ENCODE data around the gene SLC24A3. TPM values are rescaled to one million over a fixed set of nuclear protein-coding genes. Genes with fewer than 3 reads are reported as not detected.
"Not testable (repeated sequence)": the region's sequence is repeated elsewhere in the genome, so short reads cannot be mapped to it uniquely, and the experiment has no call there.

Gene SLC24A3
- total and polyA plus RNA-seq, 5 experiments from 2014 or later, result not detected

- H3K9me3 Mint-ChIP-seq, H3K27me3 Mint-ChIP-seq, H3K4me1 Mint-ChIP-seq, POLR2A ChIA-PET, H3K27ac Mint-ChIP-seq, H3K4me3 Mint-ChIP-seq, ATAC-seq, H3K36me3 Mint-ChIP-seq, DNase-seq: not testable (repeated sequence)
Measured at GRCh38 chr20:19639471-19640045, 427.1 kb downstream of the SLC24A3 start.

DNA sequence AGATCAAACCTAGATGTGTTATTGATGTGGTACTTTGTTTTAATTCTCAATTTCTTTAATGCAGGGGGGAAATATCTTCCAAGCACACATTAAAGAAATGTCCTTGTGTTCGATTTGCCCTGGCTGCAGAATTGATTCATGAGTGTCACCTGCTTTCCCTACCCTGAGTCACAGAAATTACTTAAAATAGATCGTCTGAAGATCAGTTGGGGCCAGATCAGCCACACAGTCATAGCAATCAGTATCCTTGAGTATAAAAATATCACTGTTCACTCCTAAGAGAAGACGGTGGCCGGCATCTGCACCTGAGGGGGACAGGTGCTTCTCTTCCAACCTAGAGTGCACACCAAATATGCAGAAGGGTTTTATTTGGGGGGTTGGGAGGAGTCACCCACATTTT lies 430.4 kb downstream of the SLC24A3 start:
- ATAC-seq (no peak), DNase-seq (no peak)
- H3K27ac Mint-ChIP-seq, result no peak overlapping the region
- POLR2A ChIA-PET, result no interaction called here
- H3K9me3 Mint-ChIP-seq, result no peaks in the 10 kb centered on the region
- no peaks in the 10 kb centered on the region for H3K36me3 Mint-ChIP-seq
- no peaks in the 10 kb centered on the region for H3K4me1 Mint-ChIP-seq
- H3K4me3 Mint-ChIP-seq, result no peak overlapping the region
- peaks cover 0 to 6% (median 2%) of the 10 kb centered on the region in 5 donors for H3K27me3 Mint-ChIP-seq

- POLR2A ChIA-PET, result no interaction called here
- H3K36me3 Mint-ChIP-seq, result no peaks in the 10 kb centered on the region
- peaks cover 0 to 6% (median 2%) of the 10 kb centered on the region in 5 donors for H3K27me3 Mint-ChIP-seq
- H3K4me1 Mint-ChIP-seq, result no peaks in the 10 kb centered on the region
- no peaks in the 10 kb centered on the region for H3K9me3 Mint-ChIP-seq
- H3K27ac Mint-ChIP-seq, result no peak overlapping the region
- H3K4me3 Mint-ChIP-seq, result no peak overlapping the region
- ATAC-seq, result no peak
- no peak for DNase-seq
Measured at GRCh38 chr20:19644085-19644484, 431.6 kb downstream of the SLC24A3 start.

DNA sequence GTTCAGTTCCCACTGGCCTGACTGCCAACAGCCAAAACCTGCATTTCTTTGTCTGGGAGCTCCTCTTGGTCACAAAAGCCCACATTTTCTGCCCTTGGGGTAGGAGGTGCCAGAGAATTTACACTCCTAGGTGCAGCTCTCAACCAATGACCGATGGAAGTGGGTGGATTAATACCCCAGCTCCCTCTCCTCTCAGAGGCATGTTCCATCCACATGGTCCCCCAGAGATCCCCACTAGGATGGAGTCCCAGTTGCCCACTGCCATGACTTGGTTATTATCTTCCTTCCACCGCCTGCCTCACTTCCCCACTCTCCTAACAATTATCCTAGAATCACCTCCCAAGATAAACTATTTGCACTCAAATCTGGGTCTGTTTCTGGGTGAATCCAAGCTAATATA lies 434.5 kb downstream of the SLC24A3 start:
- Mint-ChIP-seq H3K9me3 (peaks cover 0 to 6% (median 0%) of the 10 kb centered on the region in 9 donors), H3K4me3 (no peak overlapping the region), H3K4me1 (no peaks in the 10 kb centered on the region), H3K27ac (no peak overlapping the region), H3K27me3 (peaks cover 0 to 11% (median 2%) of the 10 kb centered on the region in 5 donors), H3K36me3 (no peaks in the 10 kb centered on the region)
- POLR2A ChIA-PET, result no interaction called here
- DNase-seq (no peak), ATAC-seq (no peak)

DNA sequence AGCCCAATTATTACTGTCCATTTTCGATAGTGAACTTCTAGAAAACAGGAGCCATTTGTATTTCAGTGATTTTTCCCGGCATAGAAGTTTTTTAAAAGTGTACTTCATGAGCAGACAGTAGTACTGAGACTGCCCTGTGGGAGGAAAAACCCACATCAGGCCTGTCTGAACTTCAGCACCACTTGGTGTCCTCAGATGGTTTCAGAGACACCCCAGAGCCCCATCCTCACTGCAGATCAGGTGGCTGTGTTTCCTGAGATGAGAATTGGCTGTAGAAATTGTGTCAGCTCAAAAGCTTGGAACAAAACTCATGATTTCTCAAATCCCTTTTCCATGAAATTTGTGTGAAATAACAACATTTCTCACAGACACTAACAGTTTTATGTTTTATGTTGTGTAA lies 435.6 kb downstream of the SLC24A3 start:
- Mint-ChIP-seq H3K27ac (no peak overlapping the region), H3K36me3 (no peaks in the 10 kb centered on the region), H3K4me3 (no peak overlapping the region), H3K4me1 (peaks cover 0 to 5% (median 0%) of the 10 kb centered on the region in 4 donors), H3K27me3 (peaks cover 0 to 11% (median 3%) of the 10 kb centered on the region in 5 donors), H3K9me3 (peaks cover 0 to 6% (median 0%) of the 10 kb centered on the region in 9 donors)
- POLR2A ChIA-PET, result no interaction called here
- DNase-seq, result no peak
- ATAC-seq, result no peak

- POLR2A ChIA-PET, result no interaction called here
Measured at GRCh38 chr20:19649041-19649440, 436.6 kb downstream of the SLC24A3 start.

DNA sequence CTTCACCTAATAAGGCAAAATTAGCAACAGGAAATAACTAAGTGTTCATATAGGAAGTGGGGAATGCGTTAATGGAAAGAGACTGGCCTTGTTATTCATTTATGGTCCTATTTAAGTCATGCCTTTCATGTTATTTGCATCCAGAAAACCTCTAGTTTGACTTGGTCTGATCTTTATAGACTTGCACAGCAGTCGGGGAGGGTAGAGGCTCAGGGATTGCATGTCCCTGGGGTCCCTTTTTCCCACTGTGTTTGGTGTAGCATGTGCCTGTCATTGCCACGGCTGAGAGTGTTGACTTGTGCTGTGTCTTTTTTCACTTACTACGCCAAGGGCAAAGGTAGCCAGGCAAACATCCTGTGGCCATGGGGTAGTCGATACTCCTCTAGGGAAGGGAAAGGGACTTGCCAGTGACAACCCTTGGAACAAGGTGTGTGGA lies 440.2 kb downstream of the SLC24A3 start:
- DNase-seq (no peak), ATAC-seq (no peak)
- no peak overlapping the region for H3K4me3 Mint-ChIP-seq
- peaks cover 0 to 6% (median 0%) of the 10 kb centered on the region in 9 donors for H3K9me3 Mint-ChIP-seq
- H3K27ac Mint-ChIP-seq, result no peak overlapping the region
- POLR2A ChIA-PET, result no interaction called here
- peaks cover 0 to 14% (median 1%) of the 10 kb centered on the region in 5 donors for H3K27me3 Mint-ChIP-seq
- no peaks in the 10 kb centered on the region for H3K36me3 Mint-ChIP-seq
- H3K4me1 Mint-ChIP-seq, result peaks cover 0 to 7% (median 0%) of the 10 kb centered on the region in 4 donors

More at GRCh38 chr20:19649041-19649440, 436.6 kb downstream of the SLC24A3 start:
- no peak for ATAC-seq
- H3K4me3 Mint-ChIP-seq, result no peak overlapping the region
- no peaks in the 10 kb centered on the region for H3K36me3 Mint-ChIP-seq
- H3K4me1 Mint-ChIP-seq, result peaks cover 0 to 5% (median 0%) of the 10 kb centered on the region in 4 donors
- no peak overlapping the region for H3K27ac Mint-ChIP-seq
- H3K27me3 Mint-ChIP-seq, result peaks cover 0 to 13% (median 3%) of the 10 kb centered on the region in 5 donors
- no peak for DNase-seq
- H3K9me3 Mint-ChIP-seq, result peaks cover 0 to 6% (median 0%) of the 10 kb centered on the region in 9 donors

DNA sequence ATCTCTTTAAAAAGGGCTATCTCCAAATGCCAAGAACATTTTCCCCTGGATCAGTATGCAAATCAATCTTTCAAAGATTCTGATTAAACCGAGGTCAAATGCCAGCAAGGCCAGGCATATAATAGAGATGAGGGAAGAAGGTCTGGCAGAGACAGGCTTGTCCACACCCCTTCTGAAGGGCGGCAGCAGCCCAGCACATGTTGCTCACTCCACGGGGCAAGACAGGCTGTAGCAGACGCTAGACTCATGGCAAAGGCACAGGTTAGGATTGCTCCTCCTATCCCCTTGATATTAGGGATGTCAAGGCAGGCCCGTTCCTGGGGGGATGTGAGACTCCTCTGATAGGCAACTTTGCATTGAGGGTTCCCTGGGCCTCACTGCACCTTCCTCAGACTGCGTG lies 440.9 kb downstream of the SLC24A3 start:
- DNase-seq, result no peak
- POLR2A ChIA-PET, result no interaction called here
- no peaks in the 10 kb centered on the region for H3K36me3 Mint-ChIP-seq

DNA sequence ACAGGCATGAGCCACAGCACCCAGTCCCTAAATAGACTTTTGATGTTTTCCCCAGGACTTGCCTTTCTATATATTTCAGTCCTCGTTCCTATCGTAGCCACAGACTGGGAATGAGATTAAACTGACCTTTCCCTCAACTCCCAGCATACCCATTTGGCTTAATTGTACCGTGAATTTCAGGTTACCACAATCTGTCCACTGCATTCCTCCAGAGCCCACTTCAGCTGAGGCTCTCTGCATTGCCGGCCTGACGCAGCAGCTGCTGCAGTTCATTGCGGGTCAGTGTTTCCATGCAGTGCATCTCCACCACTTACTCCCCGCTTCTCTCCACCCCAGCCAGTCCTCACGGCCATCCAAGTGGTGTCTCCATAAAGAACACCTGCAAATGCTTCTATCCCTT lies 442.5 kb downstream of the SLC24A3 start:
- Mint-ChIP-seq H3K4me1 (peaks cover 0 to 18% (median 3%) of the 10 kb centered on the region in 4 donors), H3K36me3 (no peaks in the 10 kb centered on the region), H3K27me3 (peaks cover 0 to 23% (median 1%) of the 10 kb centered on the region in 5 donors), H3K9me3 (peaks cover 0 to 6% (median 0%) of the 10 kb centered on the region in 9 donors), H3K27ac (no peak overlapping the region), H3K4me3 (no peak overlapping the region)
- DNase-seq, result no peak
- POLR2A ChIA-PET, result no interaction called here
- no peak for ATAC-seq

More for the DNA sequence above, 440.9 kb downstream of the SLC24A3 start:
- Mint-ChIP-seq H3K27ac (no peak overlapping the region), H3K4me3 (no peak overlapping the region), H3K9me3 (peaks cover 0 to 6% (median 0%) of the 10 kb centered on the region in 9 donors), H3K27me3 (peaks cover 0 to 19% (median 1%) of the 10 kb centered on the region in 5 donors), H3K4me1 (peaks cover 0 to 14% (median 1%) of the 10 kb centered on the region in 4 donors)
- no peak for ATAC-seq

DNA sequence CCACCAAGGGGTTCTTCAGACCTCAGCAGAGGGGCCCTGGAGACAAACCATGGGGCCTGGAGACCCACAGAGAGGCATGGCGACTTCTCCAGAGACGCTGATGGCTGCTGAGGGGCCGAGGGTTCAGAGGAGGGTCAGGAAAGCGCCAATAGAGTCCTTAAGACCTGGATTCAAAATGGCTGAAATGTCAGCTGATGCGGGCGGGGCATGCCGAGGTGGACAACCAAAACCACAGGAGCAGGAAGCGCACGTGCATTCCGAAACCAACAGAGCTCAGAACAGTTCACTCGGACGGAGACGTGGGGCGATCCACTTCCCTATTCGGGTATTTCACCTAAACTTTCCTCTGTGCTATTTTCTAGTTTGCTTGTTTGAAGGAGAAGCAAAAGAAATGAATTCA lies 445.7 kb downstream of the SLC24A3 start:
- ATAC-seq, result no peak

GRCh38 chr20:19659448-19659847 lies 447.0 kb downstream of the SLC24A3 start:
- Mint-ChIP-seq H3K9me3 (no peaks in the 10 kb centered on the region), H3K27ac (no peak overlapping the region), H3K36me3 (no peaks in the 10 kb centered on the region), H3K4me1 (peaks cover 0 to 13% (median 3%) of the 10 kb centered on the region in 4 donors), H3K27me3 (peaks cover 6 to 31% (median 23%) of the 10 kb centered on the region in 5 donors), H3K4me3 (no peak overlapping the region)
- POLR2A ChIA-PET, result no interaction called here
- no peak for ATAC-seq
- DNase-seq, result no peak

More for the DNA sequence above, 445.7 kb downstream of the SLC24A3 start:
- no peaks in the 10 kb centered on the region for H3K36me3 Mint-ChIP-seq
- H3K4me3 Mint-ChIP-seq, result peak overlapping the region in 1 of 10 donors; percentile 12
- H3K4me1 Mint-ChIP-seq, result peaks cover 0 to 13% (median 3%) of the 10 kb centered on the region in 4 donors
- POLR2A ChIA-PET, result no interaction called here
- H3K27ac Mint-ChIP-seq, result no peak overlapping the region
- DNase-seq, result peak in 1 of 10 donors; percentile 25
- H3K27me3 Mint-ChIP-seq, result peaks cover 4 to 27% (median 22%) of the 10 kb centered on the region in 5 donors
- H3K9me3 Mint-ChIP-seq, result peaks cover 0 to under 1% (median 0%) of the 10 kb centered on the region in 9 donors

- Mint-ChIP-seq H3K27me3 (peaks cover 8 to 31% (median 25%) of the 10 kb centered on the region in 5 donors), H3K36me3 (no peaks in the 10 kb centered on the region), H3K4me3 (no peak overlapping the region), H3K27ac (no peak overlapping the region), H3K4me1 (peaks cover 0 to 13% (median 3%) of the 10 kb centered on the region in 4 donors), H3K9me3 (no peaks in the 10 kb centered on the region)
- POLR2A ChIA-PET, result no interaction called here
- DNase-seq (no peak), ATAC-seq (no peak)
Measured at GRCh38 chr20:19660808-19661378, 448.5 kb downstream of the SLC24A3 start.
